Stomach (tissue), 4 donors: Measurements from ENCODE around the gene FAM47E.
"Not testable (repeated sequence)": the region's sequence is repeated elsewhere in the genome, so short reads cannot be mapped to it uniquely, and the experiment has no call there.

Source experiments
- EP300 ChIP-seq: sonication (generic); formaldehyde crosslinking; IDR thresholded peaks from one replicate; pipeline ENCODE4 v1.6.1; 2017; ENCODE audit warnings: antibody characterized with exemption
- POLR2A ChIP-seq, 4 donors: fragments of 450-650 bp; IDR thresholded peaks; one replicate each; pipeline ENCODE4 v1.6.1; 2016; ENCODE audit warnings: antibody characterized with exemption in 4 of 4, control low read depth in 2 of 4, mild to moderate bottlenecking in 1 of 4, moderate library complexity in 1 of 4
- POLR2AphosphoS5 ChIP-seq, 3 donors: sonication (generic); formaldehyde crosslinking; IDR thresholded peaks; one replicate each; pipeline ENCODE4 v1.6.1; 2016; ENCODE audit warnings: antibody characterized with exemption in 3 of 3
- TF ChIP-seq, protein P1 (sequence below), 7 experiments: fragments of 450-650 bp in 4 of 7; fragments of 200-600 bp in 3 of 7; sonication (generic) in 3 of 7; IDR thresholded peaks; one replicate each; pipeline ENCODE4 v1.5.1; 2016 to 2019; ENCODE audit warnings: antibody characterized with exemption in 7 of 7, control low read depth in 2 of 7, mild to moderate bottlenecking in 1 of 7

DNA sequence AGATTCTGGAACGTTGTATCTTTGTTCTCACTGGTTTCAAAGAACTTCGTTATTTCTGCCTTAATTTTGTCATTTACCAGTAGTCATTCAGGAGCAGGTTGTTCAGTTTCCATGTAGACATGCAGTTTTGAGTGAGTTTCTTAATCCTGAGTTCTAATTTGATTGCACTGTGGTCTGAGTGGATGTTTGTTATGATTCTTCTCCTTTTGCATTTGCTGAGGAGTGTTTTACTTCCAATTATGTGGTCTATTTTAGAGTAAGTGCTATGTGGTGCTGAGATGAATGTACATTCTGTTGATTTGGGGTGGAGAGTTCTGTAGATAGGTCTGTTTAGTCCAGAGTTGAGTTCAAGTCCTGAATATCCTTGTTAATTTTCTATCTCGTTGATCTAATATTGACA, 36.3 kb downstream of the FAM47E start:
- TF ChIP-seq, protein P1, sequence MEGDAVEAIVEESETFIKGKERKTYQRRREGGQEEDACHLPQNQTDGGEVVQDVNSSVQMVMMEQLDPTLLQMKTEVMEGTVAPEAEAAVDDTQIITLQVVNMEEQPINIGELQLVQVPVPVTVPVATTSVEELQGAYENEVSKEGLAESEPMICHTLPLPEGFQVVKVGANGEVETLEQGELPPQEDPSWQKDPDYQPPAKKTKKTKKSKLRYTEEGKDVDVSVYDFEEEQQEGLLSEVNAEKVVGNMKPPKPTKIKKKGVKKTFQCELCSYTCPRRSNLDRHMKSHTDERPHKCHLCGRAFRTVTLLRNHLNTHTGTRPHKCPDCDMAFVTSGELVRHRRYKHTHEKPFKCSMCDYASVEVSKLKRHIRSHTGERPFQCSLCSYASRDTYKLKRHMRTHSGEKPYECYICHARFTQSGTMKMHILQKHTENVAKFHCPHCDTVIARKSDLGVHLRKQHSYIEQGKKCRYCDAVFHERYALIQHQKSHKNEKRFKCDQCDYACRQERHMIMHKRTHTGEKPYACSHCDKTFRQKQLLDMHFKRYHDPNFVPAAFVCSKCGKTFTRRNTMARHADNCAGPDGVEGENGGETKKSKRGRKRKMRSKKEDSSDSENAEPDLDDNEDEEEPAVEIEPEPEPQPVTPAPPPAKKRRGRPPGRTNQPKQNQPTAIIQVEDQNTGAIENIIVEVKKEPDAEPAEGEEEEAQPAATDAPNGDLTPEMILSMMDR (IDR thresholded peaks at IDR 0.05) = not testable (repeated sequence)
- TF ChIP-seq POLR2AphosphoS5 (IDR thresholded peaks at IDR 0.05); POLR2A (IDR thresholded peaks at IDR 0.05); EP300: not testable (repeated sequence)
